ENCODE results near the gene AGBL3. TPM values are rescaled to one million over a fixed set of nuclear protein-coding genes. Genes with fewer than 3 reads are reported as not detected.

The AGBL3 gene
- polyA plus RNA-seq, 3 donors: 0.03 to 0.20 (median 0.12) TPM

- no peak overlapping the region for H3K4me3 Mint-ChIP-seq
- Histone ChIP-seq H3K36me3 (replicated peaks in 1 of 2; ENCODE audit: control insufficient read depth in 1 of 2, insufficient read depth in 2 of 2, low read length in 2 of 2) (no peaks in the 10 kb centered on the region), H3K4me3 (replicated peaks in 1 of 3; ENCODE audit: low read depth in 2 of 3, low read length in 3 of 3) (no peak overlapping the region), H3K9ac (ENCODE audit: insufficient read depth, low read length, poor library complexity, severe bottlenecking) (no peak overlapping the region), H3K9me3 (replicated peaks in 1 of 2; ENCODE audit: control insufficient read depth in 1 of 2, insufficient read depth in 1 of 2, low read length in 2 of 2) (peaks cover 0 to 2% of the 10 kb centered on the region in 2 donors), H3K79me2 (ENCODE audit: insufficient read depth, low read length) (no peaks in the 10 kb centered on the region), H3K27me3 (ENCODE audit: control insufficient read depth in 2 of 2, insufficient read depth in 2 of 2, low read length in 2 of 2) (no peaks in the 10 kb centered on the region), H3K4me2 (replicated peaks; ENCODE audit: extremely low read depth, low read length, poor library complexity, severe bottlenecking) (no peak overlapping the region), H4K20me1 (ENCODE audit: insufficient read depth, low read length) (no peaks in the 10 kb centered on the region), H3K4me1 (ENCODE audit: control insufficient read depth in 1 of 2, insufficient read depth in 2 of 2, low read length in 2 of 2) (no peaks in the 10 kb centered on the region), H2AFZ (ENCODE audit: insufficient read depth, low read depth, low read length, poor library complexity, severe bottlenecking) (no peak overlapping the region), H3K27ac (ENCODE audit: low read depth in 1 of 2, low read length in 2 of 2) (no peak overlapping the region)
- intact Hi-C loops (cut with micrococcal nuclease): no loop called here
- DNase-seq: no peak
- peaks cover 0 to 13% (median 3%) of the 10 kb centered on the region in 7 donors for H3K9me3 Mint-ChIP-seq
- 89% methylated on average over 5 of the region's 7 CpGs for WGBS (ENCODE audit: insufficient coverage)
- no peaks in the 10 kb centered on the region for H3K4me1 Mint-ChIP-seq
- no peak overlapping the region for H3K27ac Mint-ChIP-seq
- H3K27me3 Mint-ChIP-seq (ENCODE audit: low read depth in 3 of 3): no peaks in the 10 kb centered on the region
- H3K36me3 Mint-ChIP-seq: no peaks in the 10 kb centered on the region
- no peak for TF ChIP-seq CTCF (IDR thresholded peaks at IDR 0.05)
These were observed 91.3 kb downstream of the AGBL3 start for GRCh38 chr7:135077642-135078041.

GRCh38 chr7:135078051-135078450, 91.7 kb downstream of the AGBL3 start:
- Mint-ChIP-seq H3K4me3 (no peak overlapping the region), H3K36me3 (no peaks in the 10 kb centered on the region), H3K4me1 (no peaks in the 10 kb centered on the region), H3K27ac (no peak overlapping the region), H3K9me3 (peaks cover 0 to 11% (median 2%) of the 10 kb centered on the region in 7 donors), H3K27me3 (ENCODE audit: low read depth in 3 of 3) (no peaks in the 10 kb centered on the region)
- Histone ChIP-seq H3K27me3 (ENCODE audit: control insufficient read depth in 2 of 2, insufficient read depth in 2 of 2, low read length in 2 of 2) (no peaks in the 10 kb centered on the region), H3K36me3 (replicated peaks in 1 of 2; ENCODE audit: control insufficient read depth in 1 of 2, insufficient read depth in 2 of 2, low read length in 2 of 2) (no peaks in the 10 kb centered on the region), H3K79me2 (ENCODE audit: insufficient read depth, low read length) (no peaks in the 10 kb centered on the region), H2AFZ (ENCODE audit: insufficient read depth, low read depth, low read length, poor library complexity, severe bottlenecking) (no peak overlapping the region), H3K4me3 (replicated peaks in 1 of 3; ENCODE audit: low read depth in 2 of 3, low read length in 3 of 3) (no peak overlapping the region), H3K9me3 (replicated peaks in 1 of 2; ENCODE audit: control insufficient read depth in 1 of 2, insufficient read depth in 1 of 2, low read length in 2 of 2) (peaks cover 0 to 2% of the 10 kb centered on the region in 2 donors), H3K27ac (ENCODE audit: low read depth in 1 of 2, low read length in 2 of 2) (no peak overlapping the region), H4K20me1 (ENCODE audit: insufficient read depth, low read length) (no peaks in the 10 kb centered on the region), H3K9ac (ENCODE audit: insufficient read depth, low read length, poor library complexity, severe bottlenecking) (no peak overlapping the region), H3K4me2 (replicated peaks; ENCODE audit: extremely low read depth, low read length, poor library complexity, severe bottlenecking) (no peak overlapping the region), H3K4me1 (ENCODE audit: control insufficient read depth in 1 of 2, insufficient read depth in 2 of 2, low read length in 2 of 2) (no peaks in the 10 kb centered on the region)
- DNase-seq: no peak
- no peak for TF ChIP-seq CTCF (IDR thresholded peaks at IDR 0.05)
- intact Hi-C loops (cut with micrococcal nuclease): no loop called here
